HCT116 (cell line): Measurements from ENCODE around the gene HELZ2. TPM values are rescaled to one million over a fixed set of nuclear protein-coding genes. Genes with fewer than 3 reads are reported as not detected.

Source experiments
- ATAC-seq: fragments of 200-7000 bp; cut with Tn5 transposase; 2 replicates; pipeline ENCODE4 v1.9.1; 2020; ENCODE audit warnings: mild to moderate bottlenecking, moderate library complexity
- BruUV-seq: library from RNA; stranded (reverse); fragments of 400-500 nt; replicated peaks from 2 replicates; lab custom pipeline; 2021; lab: Mats Ljungman, UMichigan
- CTCF ChIA-PET: fragments of 300-600 bp; sonication (Branson Sonifier 250); formaldehyde crosslinking; loops from one replicate; lab custom pipeline; 2021; ENCODE audit warnings: antibody characterized with exemption; lab: Charles Lee
- POLR2A ChIA-PET: fragments of 300-600, 350-600 bp; sonication (Branson Sonifier 250); formaldehyde crosslinking; loops from one replicate; lab custom pipeline; 2021; ENCODE audit warnings: antibody characterized with exemption; lab: Charles Lee
- RAD21 ChIA-PET, 2 experiments: fragments of 300-600 bp; sonication (Branson Sonifier 250); formaldehyde crosslinking; loops; one replicate each; lab custom pipeline; 2023; ENCODE audit warnings: low total read pairs in 2 of 2; ENCODE audit not compliant: uncharacterized antibody in 2 of 2, unreplicated experiment in 2 of 2, low non-redundant PET in 1 of 2; lab: Charles Lee
- DNase-seq: peaks from one replicate; pipeline ENCODE4 v3.0.0-alpha.2; 2010; ENCODE audit warnings: low read depth, low spot score
- H2AFZ ChIP-seq: fragments of 200-600 bp; shearing (Covaris generic), sonication (generic); 2 replicates; pipeline ENCODE4 v1.6.1; 2017; ENCODE audit warnings: low read depth, mixed run types, mixed read lengths, antibody characterized with exemption, low read length; ENCODE audit not compliant: poor library complexity, severe bottlenecking
- H3K27ac ChIP-seq: 2 replicates; pipeline ENCODE4 v1.5.1; 2012; ENCODE audit warnings: low read depth, low read length
- H3K27me3 ChIP-seq: fragments of 200-600 bp; sonication (generic); 2 replicates; pipeline ENCODE4 v1.6.1; 2016; ENCODE audit warnings: mixed run types, low read length, mixed read lengths; ENCODE audit not compliant: insufficient read depth
- H3K36me3 ChIP-seq, 2 experiments: fragments of 200-500 bp in 1 of 2; fragments of 200-600 bp in 1 of 2; sonication (Bioruptor generic) in 1 of 2; sonication (generic) in 1 of 2; 2 replicates each; pipeline versions ENCODE4 v1.5.1 to v1.6.1; 2014 to 2016; ENCODE audit warnings: low read length in 2 of 2, inconsistent platforms in 1 of 2, mixed read lengths in 1 of 2, mixed run types in 1 of 2; ENCODE audit not compliant: insufficient read depth in 2 of 2, control insufficient read depth in 1 of 2
- H3K4me1 ChIP-seq, 2 experiments: fragments of 200-600 bp in 1 of 2; sonication (generic) in 1 of 2; 2 replicates each; pipeline versions ENCODE4 v1.5.1 to v1.6.1; 2012 to 2017; ENCODE audit warnings: low read length in 2 of 2, inconsistent platforms in 1 of 2, mild to moderate bottlenecking in 1 of 2, mixed read lengths in 1 of 2, mixed run types in 1 of 2, moderate library complexity in 1 of 2; ENCODE audit not compliant: insufficient read depth in 2 of 2, control insufficient read depth in 1 of 2
- H3K4me2 ChIP-seq: fragments of 200-600 bp; sonication (generic); 2 replicates; pipeline ENCODE4 v1.6.1; 2017; ENCODE audit warnings: mixed run types, low read length, mixed read lengths
- H3K4me3 ChIP-seq, 2 experiments: fragments of 200-600 bp in 1 of 2; sonication (generic) in 1 of 2; replicated peaks in 1 of 2; 2 replicates each; pipeline ENCODE4 v1.5.1; 2011 to 2016; ENCODE audit warnings: low read length in 2 of 2, control low read depth in 1 of 2, low read depth in 1 of 2, mild to moderate bottlenecking in 1 of 2, mixed read lengths in 1 of 2, mixed run types in 1 of 2
- H3K79me2 ChIP-seq: fragments of 200-600 bp; sonication (generic); 2 replicates; pipeline ENCODE4 v1.6.1; 2017; ENCODE audit warnings: mild to moderate bottlenecking, mixed run types, low read length, moderate library complexity, mixed read lengths; ENCODE audit not compliant: insufficient read depth
- H3K9ac ChIP-seq: fragments of 200-600 bp; sonication (generic); 2 replicates; pipeline ENCODE4 v1.6.1; 2016; ENCODE audit warnings: low read length, mixed read lengths
- H3K9me2 ChIP-seq: fragments of 200-600 bp; sonication (generic), shearing (Covaris generic); 2 replicates; pipeline ENCODE4 v1.6.1; 2017; ENCODE audit warnings: mixed run types, mild to moderate bottlenecking, moderate library complexity; ENCODE audit not compliant: insufficient read depth
- H3K9me3 ChIP-seq, 2 experiments: fragments of 200-500 bp in 1 of 2; fragments of 200-600 bp in 1 of 2; sonication (Bioruptor generic) in 1 of 2; sonication (generic) in 1 of 2; 2 replicates each; pipeline ENCODE4 v1.6.1; 2014 to 2017; ENCODE audit warnings: low read length in 2 of 2, mixed read lengths in 2 of 2, inconsistent platforms in 1 of 2, low read depth in 1 of 2, mild to moderate bottlenecking in 1 of 2, mixed run types in 1 of 2, moderate library complexity in 1 of 2; ENCODE audit not compliant: control insufficient read depth in 1 of 2, insufficient read depth in 1 of 2
- H4K20me1 ChIP-seq: fragments of 200-600 bp; sonication (generic), shearing (Covaris generic); 2 replicates; pipeline ENCODE4 v1.6.1; 2017; ENCODE audit warnings: mixed run types, mild to moderate bottlenecking, moderate library complexity; ENCODE audit not compliant: insufficient read depth
- EZH2phosphoT487 ChIP-seq: fragments of 200-600 bp; IDR thresholded peaks from 2 replicates; pipeline ENCODE4 v1.6.1; 2018; ENCODE audit warnings: antibody characterized with exemption, borderline replicate concordance
- RAD21 ChIP-seq: IDR thresholded peaks from 2 replicates; pipeline ENCODE4 v1.6.1; 2012; ENCODE audit warnings: low read depth, mild to moderate bottlenecking
- SRF ChIP-seq: IDR thresholded peaks from 2 replicates; pipeline ENCODE4 v1.6.1; 2012; ENCODE audit warnings: low read depth
- YY1 ChIP-seq: IDR thresholded peaks from 2 replicates; pipeline ENCODE4 v1.6.1; 2011; ENCODE audit warnings: low read length, low read depth, moderate library complexity, mild to moderate bottlenecking; ENCODE audit not compliant: insufficient replicate concordance; ENCODE audit errors: extremely low read depth
- ZFX ChIP-seq: fragments of 450-650 bp; IDR thresholded peaks from 2 replicates; pipeline ENCODE4 v1.6.1; 2017
- intact Hi-C: fragments of 100-400 bp; cut with micrococcal nuclease; formaldehyde crosslinking; loops from 2 replicates; pipeline ENCODE4 v1.10.0; 2022
- total RNA-seq: library from RNA; stranded (reverse); gene quantifications from one replicate; pipeline ENCODE4 v1.2.1, GENCODE V29; 2021; ENCODE audit not compliant: unreplicated experiment
- TF ChIP-seq, protein P1 (sequence below), 3 experiments: fragments of 200-600 bp in 1 of 3; sonication (generic) in 1 of 3; IDR thresholded peaks in 2 of 3; conservative IDR thresholded peaks in 1 of 3; 2 replicates each; pipeline ENCODE4 v1.5.1; 2012 to 2017; ENCODE audit warnings: low read depth in 2 of 3, low read length in 2 of 3, antibody characterized with exemption in 1 of 3, borderline replicate concordance in 1 of 3, control low read depth in 1 of 3, mild to moderate bottlenecking in 1 of 3, mixed read lengths in 1 of 3, mixed run types in 1 of 3, moderate library complexity in 1 of 3; ENCODE audit not compliant: insufficient read depth in 1 of 3
- TF ChIP-seq, protein P2 (sequence below): IDR thresholded peaks from 2 replicates; pipeline ENCODE4 v1.6.1; 2011; ENCODE audit warnings: mild to moderate bottlenecking, low read length, moderate library complexity; ENCODE audit not compliant: insufficient replicate concordance; ENCODE audit errors: extremely low read depth

The HELZ2 gene
- total RNA-seq, 1 experiment from 2014 or later = 44.0 TPM

DNA sequence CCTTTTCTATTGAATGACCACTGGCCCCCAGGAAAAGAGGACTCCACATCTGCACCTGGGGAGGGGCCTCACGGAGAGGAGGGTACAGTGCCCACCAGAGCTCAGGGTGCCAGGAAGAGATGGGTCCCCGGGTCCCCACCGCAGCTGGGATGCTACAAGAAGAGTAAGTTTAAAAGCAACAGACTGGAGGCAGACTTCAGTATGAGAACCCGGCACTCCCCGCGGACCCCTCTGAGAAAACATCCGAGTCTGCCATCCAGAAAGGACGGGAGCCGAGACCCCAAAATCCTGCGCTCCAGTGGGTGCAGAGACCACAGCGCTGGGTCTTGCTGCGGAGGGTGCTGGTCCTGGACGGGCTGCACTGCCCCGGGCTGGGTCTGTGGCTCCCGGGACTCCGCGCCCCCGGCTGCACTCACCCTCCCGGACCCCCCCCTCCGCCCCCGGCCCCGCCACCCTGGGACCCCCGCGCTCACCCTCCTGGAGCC lies 350 bp downstream of the HELZ2 start:
- peak overlapping the region; percentile 99 for H3K4me2 ChIP-seq
- intact Hi-C loops = loop anchor here (2.0 to 10.0 kb wide), 2 partner anchors 35 to 51 kb away; partner anchors contain the start of gene GMEB2
- DNase-seq (no peak), ATAC-seq (peak; percentile 41)
- TSS peak; percentile 65 for BruUV-seq
- ChIA-PET POLR2A (interaction anchor here (0.6 to 1.6 kb wide), 11 partner anchors 8 to 268 kb away, joined by 3 to 8 read pairs (median 3); partner anchors contain the start of genes GMEB2 and RTEL1), RAD21 (interaction anchor here in 1 of 2 experiments (0.6 kb wide), 2 partner anchors 8 to 69 kb away, joined by 3 read pairs; no protein-coding TSS in a partner anchor), CTCF (interaction anchor here (0.6 to 3.0 kb wide), 5 partner anchors 21 to 404 kb away, joined by 3 to 24 read pairs (median 3); partner anchors contain the start of genes ARFRP1, PTK6 and ZGPAT)
- TF ChIP-seq RAD21 = no peak
- TF ChIP-seq EZH2phosphoT487 = no peak
- TF ChIP-seq ZFX = no peak
- TF ChIP-seq YY1 = no peak
- TF ChIP-seq SRF = no peak
- no peaks in the 10 kb centered on the region for H3K9me2 ChIP-seq
- no peaks in the 10 kb centered on the region for H3K9me3 ChIP-seq
- H4K20me1 ChIP-seq = no peaks in the 10 kb centered on the region
- no peak overlapping the region for H2AFZ ChIP-seq
- H3K4me1 ChIP-seq = peaks cover 12 to 27% of the 10 kb centered on the region in 2 experiments
- H3K79me2 ChIP-seq = peaks cover 4% of the 10 kb centered on the region; the same call in 1 of the 2 replicates
- peak overlapping the region; percentile 83 to 86 for H3K4me3 ChIP-seq
- no peaks in the 10 kb centered on the region for H3K27me3 ChIP-seq
- H3K9ac ChIP-seq = peak overlapping the region; percentile 84
- no peaks in the 10 kb centered on the region for H3K36me3 ChIP-seq
- H3K27ac ChIP-seq = peak overlapping the region; percentile 43; the same call in 1 of the 2 replicates

GRCh38 chr20:63572788-63573646 lies 1.0 kb downstream of the HELZ2 start:
- CTCF ChIA-PET = interaction anchor here (0.7 to 3.0 kb wide), 5 partner anchors 9 to 401 kb away, joined by 3 to 24 read pairs (median 3); partner anchors contain the start of genes ARFRP1, PTK6 and ZGPAT
- no TSS peak for BruUV-seq

More at GRCh38 chr20:63572788-63573646, 1.0 kb downstream of the HELZ2 start:
- no peaks in the 10 kb centered on the region for H3K9me3 ChIP-seq
- ATAC-seq (peak; percentile 51), DNase-seq (no peak)
- no peaks in the 10 kb centered on the region for H3K36me3 ChIP-seq
- H3K4me2 ChIP-seq = peak overlapping the region; percentile 99
- no peaks in the 10 kb centered on the region for H3K9me2 ChIP-seq
- H3K79me2 ChIP-seq = peaks cover 4% of the 10 kb centered on the region; the same call in 1 of the 2 replicates
- H3K4me3 ChIP-seq = peak overlapping the region; percentile 83 to 86
- H3K4me1 ChIP-seq = peaks cover 12 to 27% of the 10 kb centered on the region in 2 experiments
- RAD21 ChIA-PET = no interaction called here
- TF ChIP-seq, protein P1, sequence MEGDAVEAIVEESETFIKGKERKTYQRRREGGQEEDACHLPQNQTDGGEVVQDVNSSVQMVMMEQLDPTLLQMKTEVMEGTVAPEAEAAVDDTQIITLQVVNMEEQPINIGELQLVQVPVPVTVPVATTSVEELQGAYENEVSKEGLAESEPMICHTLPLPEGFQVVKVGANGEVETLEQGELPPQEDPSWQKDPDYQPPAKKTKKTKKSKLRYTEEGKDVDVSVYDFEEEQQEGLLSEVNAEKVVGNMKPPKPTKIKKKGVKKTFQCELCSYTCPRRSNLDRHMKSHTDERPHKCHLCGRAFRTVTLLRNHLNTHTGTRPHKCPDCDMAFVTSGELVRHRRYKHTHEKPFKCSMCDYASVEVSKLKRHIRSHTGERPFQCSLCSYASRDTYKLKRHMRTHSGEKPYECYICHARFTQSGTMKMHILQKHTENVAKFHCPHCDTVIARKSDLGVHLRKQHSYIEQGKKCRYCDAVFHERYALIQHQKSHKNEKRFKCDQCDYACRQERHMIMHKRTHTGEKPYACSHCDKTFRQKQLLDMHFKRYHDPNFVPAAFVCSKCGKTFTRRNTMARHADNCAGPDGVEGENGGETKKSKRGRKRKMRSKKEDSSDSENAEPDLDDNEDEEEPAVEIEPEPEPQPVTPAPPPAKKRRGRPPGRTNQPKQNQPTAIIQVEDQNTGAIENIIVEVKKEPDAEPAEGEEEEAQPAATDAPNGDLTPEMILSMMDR (IDR thresholded peaks at IDR 0.05 in 2 of 3, conservative IDR thresholded peaks at IDR 0.05 in 1 of 3; ENCODE audit: borderline replicate concordance in 1 of 3, insufficient read depth in 1 of 3, low read depth in 2 of 3, low read length in 2 of 3) = peak in 2 of 3 experiments; percentile 33 to 56; a peak in 5 of 6 replicates
- TF ChIP-seq, protein P2, sequence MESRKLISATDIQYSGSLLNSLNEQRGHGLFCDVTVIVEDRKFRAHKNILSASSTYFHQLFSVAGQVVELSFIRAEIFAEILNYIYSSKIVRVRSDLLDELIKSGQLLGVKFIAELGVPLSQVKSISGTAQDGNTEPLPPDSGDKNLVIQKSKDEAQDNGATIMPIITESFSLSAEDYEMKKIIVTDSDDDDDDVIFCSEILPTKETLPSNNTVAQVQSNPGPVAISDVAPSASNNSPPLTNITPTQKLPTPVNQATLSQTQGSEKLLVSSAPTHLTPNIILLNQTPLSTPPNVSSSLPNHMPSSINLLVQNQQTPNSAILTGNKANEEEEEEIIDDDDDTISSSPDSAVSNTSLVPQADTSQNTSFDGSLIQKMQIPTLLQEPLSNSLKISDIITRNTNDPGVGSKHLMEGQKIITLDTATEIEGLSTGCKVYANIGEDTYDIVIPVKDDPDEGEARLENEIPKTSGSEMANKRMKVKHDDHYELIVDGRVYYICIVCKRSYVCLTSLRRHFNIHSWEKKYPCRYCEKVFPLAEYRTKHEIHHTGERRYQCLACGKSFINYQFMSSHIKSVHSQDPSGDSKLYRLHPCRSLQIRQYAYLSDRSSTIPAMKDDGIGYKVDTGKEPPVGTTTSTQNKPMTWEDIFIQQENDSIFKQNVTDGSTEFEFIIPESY = no peak
- H3K9ac ChIP-seq = peak overlapping the region; percentile 84
- H2AFZ ChIP-seq = no peak overlapping the region
- POLR2A ChIA-PET = interaction anchor here (1.1 to 1.6 kb wide), 4 partner anchors 31 to 110 kb away, joined by 3 to 8 read pairs (median 4); no protein-coding TSS in a partner anchor
- H4K20me1 ChIP-seq = no peaks in the 10 kb centered on the region
- H3K27ac ChIP-seq = peak overlapping the region; percentile 43; the same call in 1 of the 2 replicates
- intact Hi-C loops = loop anchor here (2.0 to 10.0 kb wide), 2 partner anchors 34 to 52 kb away; partner anchors contain the start of gene GMEB2
- no peaks in the 10 kb centered on the region for H3K27me3 ChIP-seq
